GM21528 (cell line): ENCODE data around the gene DNAJC10.
"Not testable (repeated sequence)": the region's sequence is repeated elsewhere in the genome, so short reads cannot be mapped to it uniquely, and the experiment has no call there.

Experiments
- ATAC-seq: cut with Tn5 transposase; IDR thresholded peaks from one replicate; pipeline ENCODE4 v1.9.1; 2021; ENCODE audit warnings: mild to moderate bottlenecking, moderate library complexity; ENCODE audit not compliant: unreplicated experiment, low FRiP score

DNAJC10 gene

GRCh38 chr2:182715892-182716649 is at the start of gene DNAJC10:
TSS of gene DNAJC10 (plus strand) at chr2:182716257. CDS start at chr2:182718087, 1,830 bp downstream.
- ATAC-seq, result peak; percentile 91

GRCh38 chr2:182666674-182667314 is 49.3 kb upstream of the DNAJC10 start:
- peak; percentile 86 for ATAC-seq

- peak; percentile 16 for ATAC-seq
Observed at GRCh38 chr2:182667315-182667695, 48.8 kb upstream of the DNAJC10 start.

GRCh38 chr2:182668671-182669070 is 47.4 kb upstream of the DNAJC10 start:
- ATAC-seq, result no peak

- ATAC-seq, result no peak
Observed at GRCh38 chr2:182672466-182673165, 43.4 kb upstream of the DNAJC10 start.

GRCh38 chr2:182680837-182681236 is 35.2 kb upstream of the DNAJC10 start:
- no peak for ATAC-seq

- no peak for ATAC-seq
Observed at GRCh38 chr2:182682210-182682609, 33.8 kb upstream of the DNAJC10 start.

GRCh38 chr2:182685559-182685958 is 30.5 kb upstream of the DNAJC10 start:
- no peak for ATAC-seq

GRCh38 chr2:182686763-182687162 is 29.3 kb upstream of the DNAJC10 start:
- ATAC-seq, result not testable (repeated sequence)

- no peak for ATAC-seq
Observed at GRCh38 chr2:182694189-182694588, 21.9 kb upstream of the DNAJC10 start.

- no peak for ATAC-seq
Observed at GRCh38 chr2:182695776-182696175, 20.3 kb upstream of the DNAJC10 start.

GRCh38 chr2:182698671-182699070 is 17.4 kb upstream of the DNAJC10 start:
- no peak for ATAC-seq

GRCh38 chr2:182705761-182706160 is 10.3 kb upstream of the DNAJC10 start:
- ATAC-seq, result no peak

- no peak for ATAC-seq
Observed at GRCh38 chr2:182706751-182707150, 9.3 kb upstream of the DNAJC10 start.

GRCh38 chr2:182713601-182714000 is 2.5 kb upstream of the DNAJC10 start:
- no peak for ATAC-seq

- ATAC-seq, result no peak
Observed at GRCh38 chr2:182715121-182715891, 751 bp upstream of the DNAJC10 start.

- peak; percentile 5 for ATAC-seq
Observed at GRCh38 chr2:182716650-182716979, 558 bp downstream of the DNAJC10 start.

GRCh38 chr2:182717416-182717815 is 1.4 kb downstream of the DNAJC10 start:
- ATAC-seq, result peak; percentile 40

- no peak for ATAC-seq
Observed at GRCh38 chr2:182717816-182718215, 1.8 kb downstream of the DNAJC10 start.

GRCh38 chr2:182718459-182718858 is 2.4 kb downstream of the DNAJC10 start:
- no peak for ATAC-seq

- not testable (repeated sequence) for ATAC-seq
Observed at GRCh38 chr2:182719116-182719515, 3.1 kb downstream of the DNAJC10 start.
